GM23338 (cell line): ENCODE measurements around the gene COMMD10. TPM values are rescaled to one million over a fixed set of nuclear protein-coding genes. Genes with fewer than 3 reads are reported as not detected.

Experiments
- ATAC-seq: fragments of 200-7000 bp; cut with Tn5 transposase; 3 replicates; pipeline ENCODE4 v1.9.1; 2020
- DNase-seq: peaks from one replicate; pipeline ENCODE4 v3.0.0-alpha.2; 2015; ENCODE audit warnings: low spot score
- H2AFZ ChIP-seq: fragments of 200-600 bp; sonication (generic); 2 replicates; pipeline ENCODE4 v1.8.0; 2016; ENCODE audit warnings: antibody characterized with exemption, mild to moderate bottlenecking, moderate library complexity
- H3F3A ChIP-seq: fragments of 200-600 bp; sonication (generic); replicated peaks from 2 replicates; pipeline ENCODE4 v1.8.0; 2017; ENCODE audit warnings: antibody characterized with exemption, mixed run types, low read depth
- H3K27ac ChIP-seq: fragments of 200-600 bp; sonication (generic); 2 replicates; pipeline ENCODE4 v1.6.1; 2016; ENCODE audit warnings: low read depth
- H3K27me3 ChIP-seq: fragments of 200-600 bp; sonication (generic); 2 replicates; pipeline ENCODE4 v1.8.0; 2016; ENCODE audit warnings: mild to moderate bottlenecking, mixed run types, moderate library complexity; ENCODE audit not compliant: insufficient read depth
- H3K36me3 ChIP-seq: fragments of 200-600 bp; sonication (generic); 2 replicates; pipeline ENCODE4 v1.8.0; 2016; ENCODE audit warnings: mild to moderate bottlenecking; ENCODE audit not compliant: insufficient read depth
- H3K4me1 ChIP-seq: fragments of 200-600 bp; sonication (generic); 2 replicates; pipeline ENCODE4 v1.8.0; 2016; ENCODE audit warnings: mild to moderate bottlenecking, moderate library complexity; ENCODE audit not compliant: insufficient read depth
- H3K4me2 ChIP-seq: fragments of 200-600 bp; sonication (generic); 2 replicates; pipeline ENCODE4 v1.7.1; 2017; ENCODE audit warnings: mixed run types
- H3K4me3 ChIP-seq: fragments of 200-600 bp; sonication (generic); 2 replicates; pipeline ENCODE4 v1.6.1; 2016; ENCODE audit warnings: mixed run types
- H3K79me2 ChIP-seq: fragments of 200-600 bp; sonication (generic); replicated peaks from 2 replicates; pipeline ENCODE4 v1.8.0; 2017; ENCODE audit warnings: mild to moderate bottlenecking; ENCODE audit not compliant: insufficient read depth
- H3K9me2 ChIP-seq: fragments of 200-600 bp; sonication (generic); 2 replicates; pipeline ENCODE4 v1.8.0; 2017; ENCODE audit not compliant: insufficient read depth
- H4K20me1 ChIP-seq: fragments of 200-600 bp; sonication (generic); replicated peaks from 2 replicates; pipeline ENCODE4 v1.8.0; 2017; ENCODE audit warnings: mild to moderate bottlenecking; ENCODE audit not compliant: insufficient read depth
- H3K27ac Mint-ChIP-seq: 2 replicates; pipeline ENCODE4 v1.8.0; 2020; ENCODE audit warnings: inconsistent platforms, mild to moderate bottlenecking, moderate library complexity, mixed read lengths
- H3K27me3 Mint-ChIP-seq: 3 replicates; pipeline ENCODE4 v1.8.0; 2022; ENCODE audit warnings: low read depth, mild to moderate bottlenecking, moderate library complexity, mixed read lengths, inconsistent platforms; ENCODE audit not compliant: insufficient read depth, poor library complexity
- H3K36me3 Mint-ChIP-seq: 3 replicates; pipeline ENCODE4 v1.8.0; 2021; ENCODE audit warnings: low read depth, mild to moderate bottlenecking, inconsistent platforms, moderate library complexity, mixed read lengths
- H3K4me1 Mint-ChIP-seq: 3 replicates; pipeline ENCODE4 v1.8.0; 2020; ENCODE audit warnings: mild to moderate bottlenecking, inconsistent platforms, mixed read lengths
- H3K4me3 Mint-ChIP-seq: 3 replicates; pipeline ENCODE4 v1.8.0; 2021; ENCODE audit warnings: moderate library complexity, mild to moderate bottlenecking, inconsistent platforms, mixed read lengths
- H3K9me3 Mint-ChIP-seq: 3 replicates; pipeline ENCODE4 v1.8.0; 2020; ENCODE audit warnings: moderate library complexity, mild to moderate bottlenecking, inconsistent platforms, mixed read lengths
- CREB1 ChIP-seq: fragments of 250-450 bp; sonication (Bioruptor Pico); IDR thresholded peaks from 2 replicates; pipeline ENCODE4 v1.5.0; 2020; ENCODE audit warnings: low read depth, mild to moderate bottlenecking, moderate library complexity
- EZH2phosphoT487 ChIP-seq: fragments of 200-600 bp; sonication (generic); IDR thresholded peaks from one replicate; pipeline ENCODE4 v1.8.1; 2018; ENCODE audit warnings: antibody characterized with exemption; ENCODE audit not compliant: unreplicated experiment
- JUNB ChIP-seq: IDR thresholded peaks from one replicate; pipeline ENCODE4 v1.6.1; 2016; ENCODE audit warnings: antibody characterized with exemption; ENCODE audit not compliant: unreplicated experiment
- NANOG ChIP-seq: IDR thresholded peaks from 2 replicates; pipeline ENCODE4 v1.6.1; 2016; ENCODE audit warnings: antibody characterized with exemption, borderline replicate concordance
- POLR2AphosphoS5 ChIP-seq: IDR thresholded peaks from 2 replicates; pipeline ENCODE4 v1.6.1; 2016; ENCODE audit warnings: antibody characterized with exemption, low read depth
- STAT1 ChIP-seq: IDR thresholded peaks from one replicate; pipeline ENCODE4 v1.6.1; 2016; ENCODE audit warnings: antibody characterized with exemption; ENCODE audit not compliant: unreplicated experiment
- ZNF331 ChIP-seq: fragments of 250-450 bp; sonication (Bioruptor Pico); IDR thresholded peaks from 2 replicates; pipeline ENCODE4 v1.5.0; 2020; ENCODE audit warnings: low read depth, mild to moderate bottlenecking, moderate library complexity
- polyA plus RNA-seq: library from polyadenylated mRNA; unstranded; fragments of >200 nt; fragmentation: Nextera tagmentation; extraction: Ambion mirVana; gene quantifications from 2 replicates; pipeline ENCODE4 v1.2.1, GENCODE V29; 2016
- total RNA-seq: library from RNA; depleted of rRNA; stranded (reverse); fragments of >200 nt; shearing (Covaris generic); gene quantifications from 2 replicates; pipeline ENCODE4 v1.2.3, GENCODE V29; 2014
- TF ChIP-seq, protein P1 (sequence below): IDR thresholded peaks from one replicate; pipeline ENCODE4 v1.6.1; 2018; ENCODE audit warnings: antibody characterized with exemption; ENCODE audit not compliant: unreplicated experiment
- TF ChIP-seq, protein P2 (sequence below), 2 experiments: fragments of 200-600 bp in 1 of 2; sonication (generic) in 1 of 2; conservative IDR thresholded peaks; 2 replicates each; pipeline versions ENCODE4 v1.5.1 to v1.6.1; 2016 to 2017; ENCODE audit warnings: antibody characterized with exemption in 2 of 2, low read depth in 2 of 2, mild to moderate bottlenecking in 2 of 2, moderate library complexity in 1 of 2

COMMD10 gene
- total and polyA plus RNA-seq, 2 experiments from 2014 or later: 58.5 to 84.0 TPM

DNA sequence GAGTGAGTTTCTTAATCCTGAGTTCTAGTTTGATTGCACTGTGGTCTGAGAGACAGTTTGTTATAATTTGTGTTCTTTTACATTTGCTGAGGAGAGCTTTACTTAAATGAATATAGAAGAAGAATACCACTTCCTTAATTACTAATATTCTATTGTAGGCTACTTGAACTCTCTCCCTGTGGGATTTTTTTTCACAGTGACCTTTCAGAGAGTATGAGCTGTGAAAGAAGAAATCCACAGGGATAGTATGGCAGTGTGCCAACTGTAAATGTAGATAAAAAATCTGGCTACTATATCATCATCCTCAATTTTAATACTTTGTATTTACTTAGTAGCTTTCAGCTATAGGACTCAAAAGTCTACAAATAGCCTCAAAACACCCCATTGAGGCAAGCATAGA, 67.3 kb downstream of the COMMD10 start:
- no peak overlapping the region for H3K27ac Mint-ChIP-seq
- H4K20me1 ChIP-seq: no peaks in the 10 kb centered on the region; the same call in 1 of the 2 replicates
- H3K27ac ChIP-seq: no peak overlapping the region
- H3K4me3 ChIP-seq: no peak overlapping the region
- no peak for ATAC-seq
- H3K27me3 Mint-ChIP-seq: no peaks in the 10 kb centered on the region
- H3K79me2 ChIP-seq: no peaks in the 10 kb centered on the region
- H3F3A ChIP-seq: no peaks in the 10 kb centered on the region
- no peak overlapping the region for H2AFZ ChIP-seq
- no peaks in the 10 kb centered on the region for H3K36me3 ChIP-seq
- no peaks in the 10 kb centered on the region for H3K27me3 ChIP-seq
- H3K9me3 Mint-ChIP-seq: no peaks in the 10 kb centered on the region
- no peaks in the 10 kb centered on the region for H3K9me2 ChIP-seq
- no peaks in the 10 kb centered on the region for H3K4me1 Mint-ChIP-seq
- TF ChIP-seq STAT1 (no peak), ZNF331 (CRISPR knock-in tag) (no peak)
- H3K36me3 Mint-ChIP-seq: peaks cover 5% of the 10 kb centered on the region; the same call in 2 of the 3 replicates
- H3K4me2 ChIP-seq: no peak overlapping the region
- no peak for DNase-seq
- no peak overlapping the region for H3K4me3 Mint-ChIP-seq
- no peaks in the 10 kb centered on the region for H3K4me1 ChIP-seq

DNA sequence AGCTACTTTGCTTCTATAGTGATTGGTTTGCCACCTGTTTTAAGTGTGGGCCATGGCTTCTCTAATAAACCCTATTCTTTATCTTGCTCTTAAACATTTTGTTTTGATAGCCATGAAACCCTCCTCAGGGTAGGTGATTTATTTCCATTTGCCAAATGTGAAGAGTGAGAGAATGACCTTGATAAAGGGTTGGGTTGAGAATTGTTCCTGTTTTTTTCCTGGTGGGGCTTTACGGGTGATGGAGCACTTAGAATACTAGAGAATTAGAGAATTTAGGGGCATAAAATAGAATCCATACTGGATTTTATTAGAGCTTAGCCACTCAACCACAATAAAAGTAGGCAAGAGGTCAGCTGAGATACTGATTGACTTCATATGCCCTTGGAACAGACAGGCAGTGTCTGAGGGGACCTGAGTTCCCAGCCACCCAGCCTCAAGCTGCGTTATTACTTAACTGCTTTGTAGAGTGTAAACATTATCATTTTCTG, 68.9 kb downstream of the COMMD10 start:
- no peak overlapping the region for H3K4me2 ChIP-seq
- no peaks in the 10 kb centered on the region for H3K4me1 ChIP-seq
- H4K20me1 ChIP-seq: no peaks in the 10 kb centered on the region
- no peaks in the 10 kb centered on the region for H3K9me3 Mint-ChIP-seq
- no peaks in the 10 kb centered on the region for H3K27me3 Mint-ChIP-seq
- H3K36me3 ChIP-seq: no peaks in the 10 kb centered on the region
- H3K9me2 ChIP-seq: no peaks in the 10 kb centered on the region
- peaks cover 2% of the 10 kb centered on the region; the same call in 1 of the 3 replicates for H3K4me1 Mint-ChIP-seq
- H3K27ac Mint-ChIP-seq: no peak overlapping the region
- H3K4me3 Mint-ChIP-seq: no peak overlapping the region
- no peaks in the 10 kb centered on the region for H3K79me2 ChIP-seq
- DNase-seq: no peak
- no peak for ATAC-seq
- no peak overlapping the region for H2AFZ ChIP-seq
- H3K4me3 ChIP-seq: no peak overlapping the region
- no peaks in the 10 kb centered on the region for H3K36me3 Mint-ChIP-seq
- TF ChIP-seq POLR2AphosphoS5 (no peak), STAT1 (no peak), JUNB (no peak), EZH2phosphoT487 (no peak)
- no peak overlapping the region for H3K27ac ChIP-seq
- H3K27me3 ChIP-seq: no peaks in the 10 kb centered on the region
- no peaks in the 10 kb centered on the region for H3F3A ChIP-seq

DNA sequence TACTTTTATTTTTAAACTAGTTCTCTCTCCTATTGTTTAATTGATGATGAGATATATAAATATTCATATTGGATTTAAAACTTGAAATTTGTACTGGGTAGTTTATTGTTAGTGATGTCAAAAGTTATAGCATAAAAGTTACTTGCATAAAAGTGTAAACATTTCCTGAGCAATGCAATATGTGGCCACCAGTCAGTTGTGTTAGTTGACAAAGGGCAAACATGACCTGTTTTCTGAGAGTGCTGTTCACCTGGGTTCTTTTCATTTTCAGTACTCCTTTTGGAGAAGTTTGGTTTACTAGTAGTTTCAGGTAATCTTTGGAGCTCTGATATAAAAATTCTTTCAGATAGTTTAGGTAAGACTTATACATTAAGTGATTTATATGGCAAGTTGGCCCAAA, 69.4 kb downstream of the COMMD10 start:
- H2AFZ ChIP-seq: no peak overlapping the region
- H3K4me1 ChIP-seq: no peaks in the 10 kb centered on the region
- H4K20me1 ChIP-seq: no peaks in the 10 kb centered on the region
- H3K4me3 ChIP-seq: no peak overlapping the region
- no peaks in the 10 kb centered on the region for H3K36me3 ChIP-seq
- Mint-ChIP-seq H3K27me3 (no peaks in the 10 kb centered on the region), H3K9me3 (no peaks in the 10 kb centered on the region), H3K4me3 (no peak overlapping the region), H3K36me3 (no peaks in the 10 kb centered on the region), H3K27ac (no peak overlapping the region), H3K4me1 (peaks cover 3% of the 10 kb centered on the region; the same call in 1 of the 3 replicates)
- no peaks in the 10 kb centered on the region for H3F3A ChIP-seq
- ATAC-seq (no peak), DNase-seq (no peak)
- no peak overlapping the region for H3K27ac ChIP-seq
- H3K9me2 ChIP-seq: no peaks in the 10 kb centered on the region
- H3K4me2 ChIP-seq: no peak overlapping the region
- H3K27me3 ChIP-seq: no peaks in the 10 kb centered on the region
- H3K79me2 ChIP-seq: no peaks in the 10 kb centered on the region
- TF ChIP-seq, protein P1, sequence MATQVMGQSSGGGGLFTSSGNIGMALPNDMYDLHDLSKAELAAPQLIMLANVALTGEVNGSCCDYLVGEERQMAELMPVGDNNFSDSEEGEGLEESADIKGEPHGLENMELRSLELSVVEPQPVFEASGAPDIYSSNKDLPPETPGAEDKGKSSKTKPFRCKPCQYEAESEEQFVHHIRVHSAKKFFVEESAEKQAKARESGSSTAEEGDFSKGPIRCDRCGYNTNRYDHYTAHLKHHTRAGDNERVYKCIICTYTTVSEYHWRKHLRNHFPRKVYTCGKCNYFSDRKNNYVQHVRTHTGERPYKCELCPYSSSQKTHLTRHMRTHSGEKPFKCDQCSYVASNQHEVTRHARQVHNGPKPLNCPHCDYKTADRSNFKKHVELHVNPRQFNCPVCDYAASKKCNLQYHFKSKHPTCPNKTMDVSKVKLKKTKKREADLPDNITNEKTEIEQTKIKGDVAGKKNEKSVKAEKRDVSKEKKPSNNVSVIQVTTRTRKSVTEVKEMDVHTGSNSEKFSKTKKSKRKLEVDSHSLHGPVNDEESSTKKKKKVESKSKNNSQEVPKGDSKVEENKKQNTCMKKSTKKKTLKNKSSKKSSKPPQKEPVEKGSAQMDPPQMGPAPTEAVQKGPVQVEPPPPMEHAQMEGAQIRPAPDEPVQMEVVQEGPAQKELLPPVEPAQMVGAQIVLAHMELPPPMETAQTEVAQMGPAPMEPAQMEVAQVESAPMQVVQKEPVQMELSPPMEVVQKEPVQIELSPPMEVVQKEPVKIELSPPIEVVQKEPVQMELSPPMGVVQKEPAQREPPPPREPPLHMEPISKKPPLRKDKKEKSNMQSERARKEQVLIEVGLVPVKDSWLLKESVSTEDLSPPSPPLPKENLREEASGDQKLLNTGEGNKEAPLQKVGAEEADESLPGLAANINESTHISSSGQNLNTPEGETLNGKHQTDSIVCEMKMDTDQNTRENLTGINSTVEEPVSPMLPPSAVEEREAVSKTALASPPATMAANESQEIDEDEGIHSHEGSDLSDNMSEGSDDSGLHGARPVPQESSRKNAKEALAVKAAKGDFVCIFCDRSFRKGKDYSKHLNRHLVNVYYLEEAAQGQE: no peak
- TF ChIP-seq STAT1 (no peak), JUNB (no peak), CREB1 (CRISPR knock-in tag) (no peak), POLR2AphosphoS5 (no peak), NANOG (no peak)
- TF ChIP-seq, protein P2, sequence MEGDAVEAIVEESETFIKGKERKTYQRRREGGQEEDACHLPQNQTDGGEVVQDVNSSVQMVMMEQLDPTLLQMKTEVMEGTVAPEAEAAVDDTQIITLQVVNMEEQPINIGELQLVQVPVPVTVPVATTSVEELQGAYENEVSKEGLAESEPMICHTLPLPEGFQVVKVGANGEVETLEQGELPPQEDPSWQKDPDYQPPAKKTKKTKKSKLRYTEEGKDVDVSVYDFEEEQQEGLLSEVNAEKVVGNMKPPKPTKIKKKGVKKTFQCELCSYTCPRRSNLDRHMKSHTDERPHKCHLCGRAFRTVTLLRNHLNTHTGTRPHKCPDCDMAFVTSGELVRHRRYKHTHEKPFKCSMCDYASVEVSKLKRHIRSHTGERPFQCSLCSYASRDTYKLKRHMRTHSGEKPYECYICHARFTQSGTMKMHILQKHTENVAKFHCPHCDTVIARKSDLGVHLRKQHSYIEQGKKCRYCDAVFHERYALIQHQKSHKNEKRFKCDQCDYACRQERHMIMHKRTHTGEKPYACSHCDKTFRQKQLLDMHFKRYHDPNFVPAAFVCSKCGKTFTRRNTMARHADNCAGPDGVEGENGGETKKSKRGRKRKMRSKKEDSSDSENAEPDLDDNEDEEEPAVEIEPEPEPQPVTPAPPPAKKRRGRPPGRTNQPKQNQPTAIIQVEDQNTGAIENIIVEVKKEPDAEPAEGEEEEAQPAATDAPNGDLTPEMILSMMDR (conservative IDR thresholded peaks at IDR 0.05; ENCODE audit: low read depth in 2 of 2): no peak
